Measurements from ENCODE around the gene NAA40. TPM values are rescaled to one million over a fixed set of nuclear protein-coding genes. Genes with fewer than 3 reads are reported as not detected.

The NAA40 gene
- total RNA-seq, 1 experiment from 2014 or later: 44.4 TPM

DNA sequence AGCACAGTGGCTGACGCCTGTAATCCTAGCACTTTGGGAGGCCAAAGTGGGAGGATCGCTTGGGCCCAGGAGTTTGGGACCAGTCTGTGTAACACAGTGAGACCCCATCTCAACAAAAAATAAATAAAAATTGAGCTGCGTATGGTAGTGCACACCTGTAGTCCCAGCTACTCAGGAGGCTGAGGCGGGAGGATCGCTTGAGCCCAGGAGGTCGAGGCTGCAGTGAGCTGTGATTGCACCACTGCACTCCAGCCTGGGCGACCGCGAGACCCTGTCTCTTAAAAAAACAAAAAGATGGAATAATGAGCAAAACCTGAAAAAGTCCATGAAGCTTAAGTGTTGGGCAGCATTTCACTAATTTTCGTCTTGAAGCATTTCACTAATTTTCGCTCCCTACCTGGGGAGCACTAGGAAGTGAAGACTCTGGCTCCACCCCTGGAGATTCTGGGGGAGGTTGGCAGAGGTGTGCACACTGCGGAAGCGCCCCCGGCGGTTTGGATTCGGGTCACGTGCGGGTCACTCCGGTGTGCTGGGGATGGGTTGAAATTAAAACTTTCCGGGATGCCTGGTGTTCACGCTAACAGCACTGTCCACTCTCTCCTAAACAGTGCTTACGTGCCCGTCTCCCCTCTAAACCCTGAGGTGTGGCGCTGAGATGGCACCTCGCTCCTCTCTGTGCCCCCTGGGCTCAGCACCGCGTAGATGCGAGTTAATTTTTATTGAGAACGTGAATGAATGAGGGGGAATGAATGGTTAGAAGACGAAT lies 906 bp upstream of the NAA40 start:
- no peak overlapping the region for H4K8ac ChIP-seq (replicated peaks; ENCODE audit: insufficient read length, low read depth, low read length)
- H3T11ph ChIP-seq (ENCODE audit: low read length): no peak overlapping the region
- peaks cover 7% of the 10 kb centered on the region; the same call in 1 of the 2 replicates for H3K79me2 ChIP-seq (ENCODE audit: insufficient read depth, low read length)
- WGBS (ENCODE audit: extremely low coverage, insufficient read length, low lambda C conversion rate): no CpG with 5 or more reads among the region's 30 CpGs
- H3K4me1 ChIP-seq (ENCODE audit: insufficient read depth, low read length): no peaks in the 10 kb centered on the region
- no peaks in the 10 kb centered on the region; the same call in 1 of the 2 replicates for H3K27me3 Mint-ChIP-seq (ENCODE audit: low read depth)
- H4K20me1 ChIP-seq (ENCODE audit: control insufficient read depth, insufficient read depth, insufficient read length): no peaks in the 10 kb centered on the region
- H3K9me3 ChIP-seq (ENCODE audit: control insufficient read depth, low read depth, low read length): no peaks in the 10 kb centered on the region
- H3K9me3 Mint-ChIP-seq: no peaks in the 10 kb centered on the region
- no peak overlapping the region for H2AK5ac ChIP-seq (ENCODE audit: insufficient read length, low read length)
- H4K5ac ChIP-seq (ENCODE audit: insufficient read length, low read depth, low read length): no peak overlapping the region
- H3K36me3 Mint-ChIP-seq (ENCODE audit: insufficient read depth in 1 of 3, low read depth in 3 of 3): peaks cover 0 to 9% (median 5%) of the 10 kb centered on the region in 3 experiments; a peak in 5 of 7 replicates
- peaks cover 11% of the 10 kb centered on the region for H3K23me2 ChIP-seq (ENCODE audit: insufficient read length, low read depth, low read length, poor library complexity, severe bottlenecking)
- H4K91ac ChIP-seq (ENCODE audit: insufficient read length, low read depth, low read length): no peak overlapping the region
- H3K14ac ChIP-seq (ENCODE audit: insufficient read depth, low read length): no peak overlapping the region
- no peak overlapping the region for H3K23ac ChIP-seq (ENCODE audit: insufficient read length, low read depth, low read length)
- H2BK15ac ChIP-seq (ENCODE audit: low read depth, low read length): no peak overlapping the region
- peak overlapping the region; percentile 24 for H2AFZ ChIP-seq (ENCODE audit: low read length)
- no peak overlapping the region for H3K18ac ChIP-seq (ENCODE audit: insufficient read length, low read depth, low read length)
- peak overlapping the region; percentile 78 to 86 for H3K4me3 Mint-ChIP-seq
- H2BK5ac ChIP-seq (ENCODE audit: insufficient read length, low read length): no peak overlapping the region
- peak; percentile 55 for DNase-seq
- no peak overlapping the region for H3K4ac ChIP-seq (ENCODE audit: low read depth, low read length)
- no peak overlapping the region for H2BK120ac ChIP-seq (ENCODE audit: low read depth, low read length, poor library complexity, severe bottlenecking)
- H3K27ac Mint-ChIP-seq: peak overlapping the region; percentile 70 to 97 (median 89); a peak in 6 of 7 replicates
- peaks cover 9% of the 10 kb centered on the region for H3K79me1 ChIP-seq (ENCODE audit: insufficient read depth, low read depth, low read length, poor library complexity, severe bottlenecking)
- H3K27ac ChIP-seq (ENCODE audit: insufficient read length, low read depth, low read length): peak overlapping the region; percentile 36
- H3K4me1 Mint-ChIP-seq: peaks cover 14 to 19% of the 10 kb centered on the region in 2 experiments
- peak overlapping the region; percentile 57 for H3K9ac ChIP-seq (ENCODE audit: extremely low read depth, insufficient read length, low read length)
- H3K56ac ChIP-seq (ENCODE audit: insufficient read length, low read depth, low read length): no peak overlapping the region
- H2BK20ac ChIP-seq (ENCODE audit: low read depth, low read length, poor library complexity, severe bottlenecking): no peak overlapping the region
- no peaks in the 10 kb centered on the region for H3K27me3 ChIP-seq (ENCODE audit: insufficient read depth, low read length)
- H2BK12ac ChIP-seq (ENCODE audit: insufficient read length, low read depth, low read length): no peak overlapping the region
- H3K4me2 ChIP-seq (ENCODE audit: insufficient read depth, insufficient read length, low read length): peak overlapping the region; percentile 97
- TF ChIP-seq, protein P1, sequence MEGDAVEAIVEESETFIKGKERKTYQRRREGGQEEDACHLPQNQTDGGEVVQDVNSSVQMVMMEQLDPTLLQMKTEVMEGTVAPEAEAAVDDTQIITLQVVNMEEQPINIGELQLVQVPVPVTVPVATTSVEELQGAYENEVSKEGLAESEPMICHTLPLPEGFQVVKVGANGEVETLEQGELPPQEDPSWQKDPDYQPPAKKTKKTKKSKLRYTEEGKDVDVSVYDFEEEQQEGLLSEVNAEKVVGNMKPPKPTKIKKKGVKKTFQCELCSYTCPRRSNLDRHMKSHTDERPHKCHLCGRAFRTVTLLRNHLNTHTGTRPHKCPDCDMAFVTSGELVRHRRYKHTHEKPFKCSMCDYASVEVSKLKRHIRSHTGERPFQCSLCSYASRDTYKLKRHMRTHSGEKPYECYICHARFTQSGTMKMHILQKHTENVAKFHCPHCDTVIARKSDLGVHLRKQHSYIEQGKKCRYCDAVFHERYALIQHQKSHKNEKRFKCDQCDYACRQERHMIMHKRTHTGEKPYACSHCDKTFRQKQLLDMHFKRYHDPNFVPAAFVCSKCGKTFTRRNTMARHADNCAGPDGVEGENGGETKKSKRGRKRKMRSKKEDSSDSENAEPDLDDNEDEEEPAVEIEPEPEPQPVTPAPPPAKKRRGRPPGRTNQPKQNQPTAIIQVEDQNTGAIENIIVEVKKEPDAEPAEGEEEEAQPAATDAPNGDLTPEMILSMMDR (conservative IDR thresholded peaks at IDR 0.05): no peak; the same call in 2 of the 3 replicates

All from H9 (cell line).